Measurements from ENCODE around the gene ARL5B.

Gene ARL5B

DNA sequence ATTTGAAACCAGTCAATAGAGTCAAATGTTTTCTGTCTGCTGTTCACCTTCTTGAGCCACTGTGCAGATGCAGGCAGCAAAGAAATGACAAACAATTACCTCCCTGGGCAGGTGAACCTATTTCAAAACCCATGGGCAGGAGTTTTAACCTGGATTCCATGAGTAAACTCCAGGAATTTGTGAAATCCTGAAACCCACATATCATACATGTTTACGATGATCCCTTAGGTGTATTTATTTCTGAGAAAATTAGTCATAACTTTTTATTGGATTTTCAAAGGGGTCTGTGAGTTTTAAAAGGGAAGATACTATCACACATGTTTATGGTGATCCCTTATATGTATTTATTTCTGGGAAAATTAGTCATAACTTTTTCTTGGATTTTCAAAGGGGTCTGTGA is 59.8 kb downstream of the ARL5B start:
- DNase-seq: no peak

DNA sequence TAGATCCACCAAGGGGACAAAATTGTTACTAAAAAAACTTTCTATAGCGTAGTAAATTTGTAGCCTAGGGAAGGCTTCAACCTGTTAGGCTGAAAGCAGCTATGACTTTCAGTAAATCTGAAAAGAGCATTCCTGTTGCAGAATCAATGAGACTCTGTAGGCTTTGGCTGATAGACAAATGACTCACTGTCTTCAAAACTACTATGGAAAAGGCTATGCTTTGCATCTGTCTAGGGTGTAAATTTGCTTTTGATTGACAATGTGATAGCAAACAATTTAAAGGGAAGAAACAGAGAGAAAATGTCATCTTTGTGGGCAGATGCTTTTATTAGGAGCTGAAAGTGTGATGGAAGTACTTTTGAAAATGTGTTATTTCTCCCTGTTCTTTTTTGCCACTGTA is 60.6 kb downstream of the ARL5B start:
- no peak for DNase-seq

GRCh38 chr10:18721067-18721466 is 61.8 kb downstream of the ARL5B start:
- DNase-seq: no peak

DNA sequence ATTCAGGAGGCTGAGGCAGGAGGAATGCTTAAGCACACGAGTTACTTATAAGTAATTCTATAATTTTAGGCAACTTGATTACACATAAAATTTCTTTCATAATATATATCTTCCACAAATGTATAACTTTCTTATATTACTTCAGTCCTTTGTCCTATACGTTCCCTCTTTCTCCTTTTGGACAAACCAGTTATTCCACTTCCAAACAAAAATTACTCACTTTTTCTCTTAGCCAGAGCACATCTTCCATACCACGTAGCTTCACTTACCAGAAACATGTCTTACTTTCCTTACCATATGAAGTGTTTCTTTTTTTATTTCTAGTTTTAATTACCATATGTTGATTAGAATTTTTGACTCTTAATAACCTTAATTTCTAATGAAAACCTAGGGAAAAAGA is 64.6 kb downstream of the ARL5B start:
- no peak for DNase-seq
